GM18858 (cell line): Measurements from ENCODE around the gene DAB1.

Source experiments
- ATAC-seq: cut with Tn5 transposase; IDR thresholded peaks from one replicate; pipeline ENCODE4 v1.9.1; 2021; ENCODE audit not compliant: unreplicated experiment

The DAB1 gene

GRCh38 chr1:57321776-57322175 lies 102.1 kb downstream of the DAB1 start:
- ATAC-seq: no peak

- ATAC-seq: no peak
Observed at GRCh38 chr1:57319791-57320190, 104.1 kb downstream of the DAB1 start.

GRCh38 chr1:57319165-57319564 lies 104.7 kb downstream of the DAB1 start:
- ATAC-seq: no peak

DNA sequence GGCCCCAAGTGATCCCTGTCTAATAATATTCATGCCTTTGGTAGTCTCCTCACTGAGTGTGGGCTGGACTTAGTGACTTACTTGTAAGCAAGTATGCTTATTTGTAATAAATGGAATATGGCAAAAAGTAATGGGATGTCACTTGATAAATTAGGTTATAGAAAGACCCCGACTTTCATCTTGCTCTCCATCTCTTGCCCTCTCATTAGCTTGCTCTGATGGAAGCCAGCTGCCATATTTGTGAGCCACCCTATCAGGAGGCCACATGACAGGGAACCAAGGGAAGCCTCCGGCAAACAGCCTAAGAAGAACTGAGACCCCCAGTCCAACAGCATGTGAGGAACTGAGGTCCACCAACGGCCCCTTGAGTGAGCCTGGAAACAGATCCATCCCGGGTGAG lies 107.0 kb downstream of the DAB1 start:
- no peak for ATAC-seq

DNA sequence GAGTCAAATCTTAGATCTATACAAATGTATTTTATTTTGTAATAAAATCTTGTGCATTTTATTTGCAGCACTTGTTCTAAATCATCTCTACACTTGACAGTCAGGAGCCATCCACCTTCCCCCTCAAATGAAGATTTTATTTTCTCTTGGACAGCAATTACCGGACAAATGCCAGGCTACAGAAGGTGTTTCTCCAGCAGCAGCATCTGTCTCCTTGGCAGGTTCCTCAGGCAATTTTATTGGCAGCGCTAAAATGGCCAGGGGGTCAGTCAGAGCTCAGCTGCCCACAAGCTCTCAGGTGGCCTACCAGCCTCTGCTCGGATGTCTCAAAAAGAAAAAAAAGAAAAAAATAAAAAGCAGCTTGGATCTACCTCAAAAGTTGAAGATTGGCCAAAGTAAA lies 107.6 kb downstream of the DAB1 start:
- ATAC-seq: no peak

DNA sequence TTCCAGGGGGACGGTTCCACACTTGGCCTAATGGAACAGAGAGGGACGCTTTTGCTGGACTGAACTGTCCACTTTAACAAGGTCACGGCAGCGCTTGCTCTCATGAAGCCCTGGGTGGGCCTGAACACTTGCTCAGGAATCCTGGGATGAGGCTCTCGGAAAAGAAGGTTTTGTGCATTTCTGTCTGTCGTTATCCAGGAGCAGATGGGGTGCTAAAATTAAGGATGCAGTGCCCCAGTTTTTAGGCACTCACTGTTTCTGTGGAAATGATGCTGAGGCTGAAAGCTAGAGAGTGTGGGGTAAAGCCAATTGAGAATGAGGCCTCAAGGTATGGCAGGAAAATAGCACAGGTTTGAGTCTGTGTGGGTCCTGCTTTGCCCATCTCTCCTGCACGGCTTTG lies 111.0 kb downstream of the DAB1 start:
- ATAC-seq: no peak

- no peak for ATAC-seq
Observed at GRCh38 chr1:57311411-57311810, 112.4 kb downstream of the DAB1 start.

GRCh38 chr1:57311006-57311405 lies 112.9 kb downstream of the DAB1 start:
- ATAC-seq: no peak

DNA sequence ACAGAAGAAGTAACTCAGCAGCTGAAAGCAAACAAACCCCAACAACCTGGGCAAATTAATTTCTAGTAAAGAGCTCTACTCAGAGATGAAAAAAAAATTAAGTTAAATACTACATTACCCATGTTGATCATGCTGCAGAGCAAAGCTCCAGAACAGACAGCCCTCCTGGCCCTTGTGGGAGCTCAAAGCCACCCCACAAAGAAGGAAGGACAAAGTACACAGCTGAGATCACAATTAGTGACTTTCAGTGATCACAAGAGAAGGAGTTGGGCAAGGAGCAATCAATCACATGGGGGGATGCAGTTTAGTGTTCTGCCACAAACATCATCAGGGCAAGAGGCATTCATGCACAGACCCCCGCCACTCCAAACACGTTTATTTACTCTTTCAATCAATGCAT lies 114.2 kb downstream of the DAB1 start:
- ATAC-seq: no peak

DNA sequence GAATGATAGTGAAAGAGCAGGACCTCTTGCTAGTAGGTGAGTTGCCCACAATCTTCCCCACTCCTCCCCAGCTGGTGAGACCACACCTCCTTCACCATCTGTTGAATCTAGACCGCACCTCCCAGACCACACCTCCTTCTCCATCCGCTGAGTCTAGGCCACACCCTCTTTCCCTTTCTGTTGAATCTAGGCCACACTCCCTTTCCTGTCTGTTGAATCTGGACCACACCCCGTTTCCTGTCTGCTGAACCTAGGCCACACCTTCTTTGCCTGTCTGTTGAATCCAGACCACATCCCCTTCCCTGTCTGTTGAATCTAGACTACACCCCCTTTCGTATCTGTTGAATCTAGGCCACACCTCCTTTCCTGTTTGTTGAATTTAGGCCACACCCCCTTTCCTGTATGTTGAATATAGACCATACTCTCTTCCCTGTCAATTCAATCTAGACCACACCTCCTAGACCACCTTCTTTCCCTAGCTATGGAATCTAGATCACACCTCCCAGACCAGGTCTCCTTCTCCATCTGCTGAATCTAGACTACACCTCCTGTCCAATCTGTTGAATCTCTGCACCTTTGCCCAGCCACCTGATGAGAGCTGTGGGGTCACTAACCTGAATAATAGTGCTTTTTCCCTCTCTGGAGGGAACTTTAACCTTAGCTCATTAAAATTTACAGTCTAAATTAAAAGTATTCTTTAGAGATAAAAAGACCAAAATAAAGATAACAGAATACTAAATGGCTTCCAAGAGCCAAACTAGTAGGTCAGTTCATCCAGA lies 116.3 kb downstream of the DAB1 start:
- ATAC-seq: peak; percentile 55

DNA sequence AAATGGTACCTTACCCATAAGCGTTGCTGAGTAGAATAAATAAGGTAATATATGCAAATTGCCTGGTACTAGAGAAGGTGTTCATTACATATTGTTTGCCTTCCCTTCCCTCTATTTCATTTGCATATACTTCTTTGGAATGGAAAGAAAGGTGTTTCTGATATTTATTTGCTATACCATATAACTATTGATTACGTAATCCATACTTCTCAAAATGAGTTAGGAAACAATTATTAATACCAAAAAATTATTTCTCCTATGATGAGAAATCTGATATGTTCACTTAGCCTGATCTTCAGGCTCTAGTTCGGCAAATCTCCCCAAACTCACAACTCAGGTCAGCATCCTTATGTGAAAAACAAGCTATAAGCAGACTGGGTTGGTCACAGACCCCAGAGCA lies 119.3 kb downstream of the DAB1 start:
- ATAC-seq: no peak

DNA sequence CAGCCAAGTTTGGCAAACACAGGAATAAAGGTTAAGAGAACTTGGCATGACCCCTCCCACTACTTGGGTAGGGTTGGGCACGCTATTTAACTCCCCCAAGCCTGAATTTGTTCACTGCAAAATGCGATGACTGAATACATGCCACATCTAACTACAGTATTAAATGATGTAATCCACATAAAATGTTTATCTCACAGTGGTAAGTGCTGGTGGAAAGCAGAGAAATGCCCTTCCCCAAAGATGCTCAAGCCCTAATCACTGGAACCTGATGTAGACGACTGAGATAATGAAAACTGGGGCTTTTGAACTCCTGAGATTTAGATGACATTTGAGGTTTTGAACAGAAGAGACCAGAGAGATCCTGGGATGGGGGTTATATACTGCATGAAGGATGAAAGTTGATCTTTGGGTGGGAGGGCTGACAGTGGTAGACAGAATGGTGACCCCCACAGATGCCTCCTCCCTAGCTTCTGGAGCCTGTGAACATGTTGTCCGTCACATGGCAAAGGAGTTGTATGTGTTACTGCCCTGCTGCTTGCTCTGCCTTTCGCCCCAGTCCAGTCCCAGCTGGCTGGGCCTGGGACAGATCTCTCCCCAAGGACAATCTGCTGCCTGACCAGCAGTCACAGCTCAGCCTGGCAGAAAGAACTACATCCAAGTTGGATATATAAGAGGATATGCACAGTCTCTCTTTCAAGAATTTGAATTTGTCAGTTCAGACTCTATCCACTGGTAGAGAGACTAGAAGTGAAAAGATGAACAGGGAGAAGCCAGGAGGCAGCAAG lies 120.9 kb downstream of the DAB1 start:
- no peak for ATAC-seq

DNA sequence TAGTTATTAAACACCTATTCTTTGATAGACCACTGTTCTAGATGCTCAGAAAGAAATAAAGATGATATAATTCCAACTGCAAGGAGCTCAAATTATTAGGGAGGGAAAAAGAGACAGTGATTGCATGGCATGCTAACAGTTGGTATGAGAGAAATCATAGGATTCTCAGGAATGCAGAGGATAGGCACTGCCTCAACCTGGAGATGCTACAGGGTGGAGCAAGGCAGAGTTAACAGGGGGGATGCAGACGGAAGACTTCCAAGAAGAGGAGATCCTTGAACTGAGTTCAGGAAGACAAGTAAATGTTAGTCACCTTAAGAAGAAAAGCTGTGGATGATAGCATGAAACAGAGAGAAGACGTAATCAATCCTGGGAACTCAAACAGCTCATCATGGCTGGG lies 123.7 kb downstream of the DAB1 start:
- ATAC-seq: no peak

DNA sequence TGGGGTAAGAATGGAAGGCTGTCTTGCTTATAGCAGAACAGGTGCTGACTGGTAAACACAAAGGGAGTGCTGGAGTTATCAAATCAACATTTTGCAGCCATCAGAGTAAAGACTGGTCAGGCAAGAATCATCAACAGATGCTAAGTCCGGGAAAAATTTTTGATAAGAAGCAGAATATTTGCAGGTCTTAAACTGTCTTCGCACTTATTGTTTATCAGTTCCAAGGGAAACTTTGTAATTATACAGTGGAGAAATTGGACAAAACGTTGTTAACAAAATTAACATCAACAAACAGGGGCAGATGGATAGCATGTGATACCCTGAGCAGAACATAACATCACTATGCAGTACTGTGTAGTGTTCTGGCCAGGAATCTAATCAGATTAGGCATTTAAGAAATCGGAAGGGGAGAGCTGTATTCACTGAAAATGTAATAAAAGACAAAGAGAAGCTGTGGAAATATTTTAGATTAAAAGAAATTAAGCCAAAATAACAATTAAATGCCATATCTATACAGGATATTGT lies 127.1 kb downstream of the DAB1 start:
- no peak for ATAC-seq

DNA sequence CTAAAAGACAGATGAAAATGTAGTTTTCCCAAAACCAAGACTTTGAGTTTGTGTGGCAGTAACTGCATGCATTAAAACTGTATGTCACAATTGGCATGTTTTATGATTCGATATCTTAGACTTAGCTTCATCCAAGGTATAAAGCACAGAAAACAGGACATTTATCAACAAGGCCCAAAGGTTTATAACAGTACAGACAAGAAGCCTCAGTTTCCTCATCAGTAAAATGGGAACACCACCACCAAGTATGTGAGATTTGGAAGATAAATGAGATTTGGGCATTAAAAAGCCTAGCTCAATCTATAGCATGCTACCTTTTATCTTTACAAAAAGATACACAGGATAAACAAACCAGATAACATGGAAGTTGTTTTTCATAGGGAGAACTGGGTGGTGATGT lies 128.5 kb downstream of the DAB1 start:
- no peak for ATAC-seq

- ATAC-seq: no peak
Observed at GRCh38 chr1:57294177-57294576, 129.7 kb downstream of the DAB1 start.

GRCh38 chr1:57293214-57293613 lies 130.6 kb downstream of the DAB1 start:
- ATAC-seq: no peak

- no peak for ATAC-seq
Observed at GRCh38 chr1:57289781-57290180, 134.1 kb downstream of the DAB1 start.

DNA sequence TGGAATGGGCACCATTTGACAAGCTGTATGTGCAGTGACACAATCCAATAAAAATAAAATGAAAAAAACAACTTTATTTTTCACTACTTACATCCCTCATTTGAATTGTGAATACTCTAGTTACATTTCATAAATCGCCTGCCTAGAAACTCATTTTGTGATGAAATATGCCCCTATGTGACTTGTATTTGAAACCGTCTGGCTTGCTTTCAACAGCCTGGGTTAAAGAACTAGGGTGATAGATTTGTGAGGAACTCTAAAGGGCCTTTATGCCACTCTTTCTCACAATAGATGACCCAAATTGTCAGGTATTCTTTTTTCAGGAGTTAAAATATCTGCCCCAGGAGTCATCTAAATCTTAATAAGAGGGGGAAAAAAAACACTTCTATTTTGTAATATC lies 137.9 kb downstream of the DAB1 start:
- ATAC-seq: no peak

- ATAC-seq: no peak
Observed at GRCh38 chr1:57282411-57282810, 141.4 kb downstream of the DAB1 start.

DNA sequence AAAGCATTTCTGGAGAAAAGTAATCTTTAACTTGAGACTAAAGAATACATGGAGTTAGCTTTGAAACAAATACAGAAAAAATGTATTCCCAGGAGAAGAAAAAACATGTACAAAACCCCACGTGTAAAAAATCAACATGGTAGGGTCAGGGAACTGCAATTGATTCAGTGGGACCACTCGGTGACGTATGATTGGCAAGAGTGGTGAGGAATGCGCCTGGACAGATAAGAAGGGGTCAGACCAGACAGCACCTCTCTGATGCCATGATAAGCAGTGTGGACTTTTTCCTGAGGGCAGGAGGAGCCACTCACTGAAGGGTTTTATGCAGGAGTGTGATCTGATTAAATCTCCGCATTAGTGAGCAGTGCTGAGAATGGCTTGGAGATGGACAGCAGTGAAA lies 142.5 kb downstream of the DAB1 start:
- ATAC-seq: no peak

DNA sequence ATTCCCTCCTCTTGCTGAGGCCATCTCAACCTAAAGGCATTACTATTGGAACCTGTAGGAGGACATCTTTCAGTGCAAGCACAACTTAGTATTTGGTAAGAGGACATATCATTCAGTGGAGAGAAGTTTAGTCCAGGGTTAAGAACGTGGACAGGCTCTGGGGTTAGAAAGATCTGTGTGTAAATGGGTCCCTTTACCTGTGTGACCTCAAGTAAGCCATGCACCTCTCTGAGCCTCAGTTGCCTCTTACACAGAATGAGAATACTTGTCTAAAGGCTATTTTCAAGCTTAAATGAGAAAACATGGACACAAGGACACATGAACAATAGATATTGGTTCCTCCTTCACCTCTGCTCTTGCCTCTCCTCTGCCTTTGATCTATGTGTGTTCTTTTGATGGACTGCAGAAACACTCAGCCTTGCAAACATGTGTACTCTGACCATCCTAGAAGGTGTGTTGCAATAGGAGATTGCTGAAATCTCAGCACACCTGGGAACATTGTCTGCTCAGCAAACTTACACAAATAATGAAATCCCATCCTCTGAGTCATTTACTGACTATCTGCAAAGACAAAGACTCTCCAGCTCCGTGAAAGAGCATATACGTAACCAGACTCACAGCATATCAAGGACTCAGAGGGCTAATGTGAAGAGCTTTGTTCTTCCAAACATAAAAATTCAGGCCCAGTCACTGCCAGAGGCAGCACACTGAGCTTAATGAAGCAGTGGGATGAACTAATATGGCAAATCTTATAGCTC lies 143.8 kb downstream of the DAB1 start:
- no peak for ATAC-seq
